SKM-1 treated with dmso at 0.1 percent for 144 hours (cell line): ENCODE results near the gene THADA.

ENCODE experiments used
- DNase-seq: peaks from one replicate; lab custom pipeline; 2025; ENCODE audit not compliant: unreplicated experiment; lab: John Stamatoyannopoulos, UW

THADA gene

GRCh38 chr2:43226955-43227829, 368.6 kb downstream of the THADA start:
- DNase-seq, result no peak

- DNase-seq, result peak; percentile 94
These were observed 369.3 kb downstream of the THADA start, which contains the start of gene ZFP36L2 for GRCh38 chr2:43226558-43226954. Gene ZFP36L2, minus strand, starts transcription at chr2:43226606. Its CDS starts 291 bp downstream, at chr2:43226315.

- DNase-seq, result no peak
These were observed 369.9 kb downstream of the THADA start for GRCh38 chr2:43225788-43226557.

GRCh38 chr2:43225093-43225787, 370.6 kb downstream of the THADA start:
- DNase-seq, result no peak

GRCh38 chr2:43224571-43225092, 371.2 kb downstream of the THADA start:
- no peak for DNase-seq

GRCh38 chr2:43224131-43224570, 371.7 kb downstream of the THADA start:
- DNase-seq, result no peak

- DNase-seq, result no peak
These were observed 372.3 kb downstream of the THADA start for GRCh38 chr2:43223521-43224001.

- DNase-seq, result no peak
These were observed 373.1 kb downstream of the THADA start for GRCh38 chr2:43222475-43223309.

- DNase-seq, result peak; percentile 71
These were observed 373.9 kb downstream of the THADA start for GRCh38 chr2:43221763-43222474.

- no peak for DNase-seq
These were observed 374.6 kb downstream of the THADA start for GRCh38 chr2:43221124-43221762.

- no peak for DNase-seq
These were observed 375.1 kb downstream of the THADA start for GRCh38 chr2:43220760-43221123.

- no peak for DNase-seq
These were observed 375.5 kb downstream of the THADA start for GRCh38 chr2:43220229-43220751.

GRCh38 chr2:43219383-43220228, 376.2 kb downstream of the THADA start:
- peak; percentile 90 for DNase-seq

- peak; percentile 72 for DNase-seq
These were observed 377.0 kb downstream of the THADA start for GRCh38 chr2:43218702-43219382.

GRCh38 chr2:43218155-43218701, 377.6 kb downstream of the THADA start:
- no peak for DNase-seq

GRCh38 chr2:43217228-43218154, 378.3 kb downstream of the THADA start:
- no peak for DNase-seq
